ENCODE data around the gene OSBPL5.

- no peak for TF ChIP-seq CTCF (conservative IDR thresholded peaks at IDR 0.05; ENCODE audit: low read depth, low read length)
- TF ChIP-seq EZH2 (IDR thresholded peaks at IDR 0.05; ENCODE audit: low read length, unreplicated experiment) = no peak
These were observed 24.2 kb upstream of the OSBPL5 start for GRCh38 chr11:3189196-3189843.
